ENCODE measurements around the gene TMEM255B.

The TMEM255B gene

DNA sequence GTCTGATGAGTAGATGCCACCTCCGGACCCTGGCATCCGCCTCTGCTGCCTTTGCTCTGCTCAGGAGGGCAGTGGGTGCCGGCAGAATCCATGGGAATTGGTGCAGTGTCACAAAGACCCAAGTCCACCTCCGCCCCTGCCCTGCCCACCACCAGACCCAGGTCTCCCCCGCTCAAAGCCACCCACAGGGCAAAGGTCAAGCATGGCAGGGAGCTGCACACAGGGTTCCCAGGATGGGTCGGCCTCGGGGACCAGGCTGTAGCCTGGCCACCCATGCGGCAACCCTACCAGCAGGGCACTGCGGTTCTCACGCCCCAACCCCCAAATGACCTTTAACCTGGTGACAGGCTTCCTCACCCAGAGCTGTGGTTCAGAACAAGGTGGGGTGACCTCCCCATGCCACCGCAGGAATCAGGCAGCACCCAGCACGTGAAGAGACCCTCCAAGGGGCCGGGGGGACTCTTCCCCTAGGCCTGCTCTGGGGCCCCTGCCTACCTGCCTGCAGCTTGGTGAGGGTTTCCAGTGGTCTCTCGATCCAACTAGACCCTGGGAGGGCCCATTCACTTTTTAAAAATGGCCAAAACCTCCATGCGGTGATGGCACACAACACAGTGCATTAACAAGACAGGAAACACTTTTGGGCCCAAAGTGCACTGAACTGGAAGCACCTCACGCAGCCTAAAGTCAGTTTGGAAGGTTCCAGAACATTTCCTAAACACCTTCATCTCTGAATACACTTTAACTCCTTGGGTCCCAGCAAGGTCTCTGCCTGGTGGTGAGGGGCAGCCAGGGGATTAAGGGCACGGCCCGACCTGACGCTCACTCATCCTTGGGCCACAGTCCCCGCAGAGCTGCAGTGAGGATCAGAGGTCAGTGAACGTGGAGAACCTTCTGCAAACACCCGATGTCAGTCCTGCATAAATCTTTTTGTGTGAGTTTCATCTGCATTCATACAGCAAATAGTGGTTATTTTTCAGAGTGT lies 93.8 kb downstream of the TMEM255B start:
- Mint-ChIP-seq H3K4me3 (no peak overlapping the region), H3K27ac (no peak overlapping the region), H3K4me1 (peaks cover 21% of the 10 kb centered on the region), H3K27me3 (peaks cover 58% of the 10 kb centered on the region), H3K36me3 (no peaks in the 10 kb centered on the region), H3K9me3 (no peaks in the 10 kb centered on the region)
- CTCF ChIA-PET = no interaction called here
- no peak for DNase-seq

DNA sequence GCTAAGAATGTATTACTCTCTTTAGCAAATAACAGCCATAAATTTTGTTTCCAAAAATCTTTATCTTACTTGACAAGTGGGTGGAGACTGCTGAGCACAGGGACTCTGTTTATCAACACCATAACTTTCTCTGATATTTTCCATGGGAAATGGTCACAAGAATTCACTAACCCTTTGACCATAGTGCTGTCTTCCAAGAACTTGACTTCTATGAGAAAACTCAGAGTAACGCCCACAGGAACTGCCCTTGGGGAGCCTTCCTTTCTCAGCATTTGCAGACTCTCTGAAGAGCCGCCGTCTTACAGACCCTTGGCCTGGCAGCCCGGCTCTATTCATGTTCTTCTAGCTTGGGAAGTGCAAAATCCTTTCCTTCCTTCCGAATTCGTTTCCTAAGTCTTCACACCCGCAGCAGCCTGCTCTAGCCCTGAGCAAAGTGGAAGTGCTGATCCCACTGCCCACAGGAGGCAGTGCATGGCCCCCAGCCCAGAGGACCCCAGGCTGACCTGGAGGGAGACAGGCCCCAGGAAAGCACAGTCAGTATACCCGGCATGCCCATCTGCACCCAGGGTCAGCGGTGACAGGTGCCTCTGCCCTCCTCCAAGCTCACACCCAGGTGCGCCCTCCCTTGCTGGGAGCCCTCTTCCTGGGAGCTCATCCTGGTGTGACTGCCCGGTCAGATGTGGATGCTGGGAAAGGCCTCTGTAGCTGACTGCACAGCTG lies 94.7 kb downstream of the TMEM255B start:
- Mint-ChIP-seq H3K27me3 (peaks cover 58% of the 10 kb centered on the region), H3K4me3 (no peak overlapping the region), H3K27ac (no peak overlapping the region), H3K36me3 (no peaks in the 10 kb centered on the region), H3K9me3 (peaks cover 5% of the 10 kb centered on the region), H3K4me1 (peaks cover 21% of the 10 kb centered on the region)
- CTCF ChIA-PET = no interaction called here
- DNase-seq = peak; percentile 19

DNA sequence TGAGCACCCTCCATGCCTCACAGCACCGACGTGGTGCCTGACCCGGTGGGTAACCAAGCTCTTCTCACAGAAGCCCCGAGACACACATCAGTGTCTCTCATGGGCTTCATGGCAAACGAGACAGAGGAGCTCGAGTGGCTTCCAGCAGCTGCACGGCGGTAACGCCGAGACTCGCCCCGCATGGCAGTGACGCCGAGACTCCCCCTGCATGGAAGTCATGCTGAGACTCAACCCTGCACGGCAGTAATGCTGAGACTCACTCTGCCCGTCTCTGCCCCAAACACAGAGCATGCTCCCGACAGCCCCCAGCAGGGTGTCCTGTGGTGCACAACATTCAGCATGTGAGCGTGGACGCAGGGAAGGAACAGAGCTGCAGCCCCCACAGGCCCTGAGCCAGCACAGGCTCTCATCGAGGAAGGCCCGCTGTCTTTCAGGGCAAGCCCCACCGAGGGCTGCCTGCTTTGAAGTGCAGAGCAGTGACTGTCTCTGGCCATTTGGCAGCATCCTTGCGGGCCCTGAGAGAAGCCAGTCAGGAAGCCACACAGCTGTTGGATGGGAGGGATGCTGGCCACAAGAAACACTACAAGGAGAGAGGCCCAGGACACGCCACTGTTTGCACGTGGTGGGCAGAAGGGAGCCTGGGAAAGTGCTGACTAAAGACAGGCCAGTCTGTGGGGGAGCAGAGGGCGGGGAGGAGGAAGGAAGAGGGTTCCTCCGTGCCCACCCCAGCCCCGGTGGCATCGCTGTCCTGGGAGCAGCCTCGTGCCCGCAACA lies 95.4 kb downstream of the TMEM255B start:
- H3K27ac Mint-ChIP-seq = no peak overlapping the region
- peaks cover 21% of the 10 kb centered on the region for H3K4me1 Mint-ChIP-seq
- peak; percentile 33 for DNase-seq
- peaks cover 51% of the 10 kb centered on the region for H3K27me3 Mint-ChIP-seq
- peaks cover 12% of the 10 kb centered on the region for H3K9me3 Mint-ChIP-seq
- no peaks in the 10 kb centered on the region for H3K36me3 Mint-ChIP-seq
- no peak overlapping the region for H3K4me3 Mint-ChIP-seq
- CTCF ChIA-PET = no interaction called here

- Mint-ChIP-seq H3K4me1 (peaks cover 21% of the 10 kb centered on the region), H3K36me3 (no peaks in the 10 kb centered on the region), H3K27me3 (peaks cover 52% of the 10 kb centered on the region), H3K27ac (no peak overlapping the region), H3K9me3 (peaks cover 14% of the 10 kb centered on the region), H3K4me3 (no peak overlapping the region)
- peak; percentile 18 for DNase-seq
- CTCF ChIA-PET = no interaction called here
These were observed 96.2 kb downstream of the TMEM255B start for GRCh38 chr13:113855012-113855921.

DNA sequence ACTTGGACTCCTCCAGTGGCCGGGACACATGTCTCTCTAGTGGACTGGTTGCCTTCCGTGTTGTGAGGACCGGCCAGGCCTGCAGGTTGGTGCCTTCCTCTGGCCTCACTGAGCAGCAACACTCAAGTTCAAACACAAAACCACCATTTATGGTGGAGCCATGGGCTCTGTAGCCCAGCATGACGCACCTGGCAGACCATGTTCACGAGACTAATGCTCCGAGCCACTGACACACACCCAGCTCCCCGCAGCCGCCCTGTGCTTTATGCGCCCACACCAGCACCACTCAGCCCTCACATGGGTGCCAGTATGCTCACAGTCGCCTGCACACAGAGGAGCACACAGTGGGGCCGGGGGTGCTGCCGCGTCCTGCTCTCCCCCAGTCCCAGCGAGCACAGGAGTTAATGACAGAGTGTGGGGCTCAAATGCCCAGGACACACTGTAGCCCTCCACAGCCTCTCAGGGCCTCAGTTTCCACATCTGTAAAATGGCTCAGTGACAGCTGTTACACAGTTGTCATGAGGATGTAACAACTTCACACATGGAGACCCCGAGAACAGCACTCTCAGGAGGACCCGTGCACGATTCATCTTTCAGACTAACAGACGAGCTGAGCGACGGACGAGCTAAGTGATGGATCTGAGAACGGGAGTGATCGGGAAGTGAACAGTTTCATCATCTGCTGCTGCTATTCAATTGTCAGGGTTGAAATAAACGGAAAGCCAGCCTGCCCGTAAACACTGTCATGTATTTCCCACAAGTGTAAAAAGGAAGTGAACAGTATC lies 97.1 kb downstream of the TMEM255B start:
- no peak overlapping the region for H3K27ac Mint-ChIP-seq
- CTCF ChIA-PET = no interaction called here
- no peak for DNase-seq
- peaks cover 61% of the 10 kb centered on the region for H3K27me3 Mint-ChIP-seq
- H3K36me3 Mint-ChIP-seq = no peaks in the 10 kb centered on the region
- peaks cover 14% of the 10 kb centered on the region for H3K9me3 Mint-ChIP-seq
- H3K4me1 Mint-ChIP-seq = peaks cover 21% of the 10 kb centered on the region
- no peak overlapping the region for H3K4me3 Mint-ChIP-seq

GRCh38 chr13:113856716-113857065 lies 97.7 kb downstream of the TMEM255B start:
- Mint-ChIP-seq H3K4me3 (no peak overlapping the region), H3K36me3 (no peaks in the 10 kb centered on the region), H3K4me1 (peaks cover 24% of the 10 kb centered on the region), H3K27ac (no peak overlapping the region), H3K27me3 (peaks cover 66% of the 10 kb centered on the region), H3K9me3 (peaks cover 14% of the 10 kb centered on the region)
- no peak for DNase-seq
- CTCF ChIA-PET = no interaction called here

- peaks cover 14% of the 10 kb centered on the region for H3K9me3 Mint-ChIP-seq
- peaks cover 73% of the 10 kb centered on the region for H3K27me3 Mint-ChIP-seq
- peaks cover 3% of the 10 kb centered on the region for H3K36me3 Mint-ChIP-seq
- H3K4me3 Mint-ChIP-seq = no peak overlapping the region
- H3K4me1 Mint-ChIP-seq = peaks cover 30% of the 10 kb centered on the region
- CTCF ChIA-PET = no interaction called here
- DNase-seq = no peak
- no peak overlapping the region for H3K27ac Mint-ChIP-seq
These were observed 98.6 kb downstream of the TMEM255B start for GRCh38 chr13:113857531-113858195.

DNA sequence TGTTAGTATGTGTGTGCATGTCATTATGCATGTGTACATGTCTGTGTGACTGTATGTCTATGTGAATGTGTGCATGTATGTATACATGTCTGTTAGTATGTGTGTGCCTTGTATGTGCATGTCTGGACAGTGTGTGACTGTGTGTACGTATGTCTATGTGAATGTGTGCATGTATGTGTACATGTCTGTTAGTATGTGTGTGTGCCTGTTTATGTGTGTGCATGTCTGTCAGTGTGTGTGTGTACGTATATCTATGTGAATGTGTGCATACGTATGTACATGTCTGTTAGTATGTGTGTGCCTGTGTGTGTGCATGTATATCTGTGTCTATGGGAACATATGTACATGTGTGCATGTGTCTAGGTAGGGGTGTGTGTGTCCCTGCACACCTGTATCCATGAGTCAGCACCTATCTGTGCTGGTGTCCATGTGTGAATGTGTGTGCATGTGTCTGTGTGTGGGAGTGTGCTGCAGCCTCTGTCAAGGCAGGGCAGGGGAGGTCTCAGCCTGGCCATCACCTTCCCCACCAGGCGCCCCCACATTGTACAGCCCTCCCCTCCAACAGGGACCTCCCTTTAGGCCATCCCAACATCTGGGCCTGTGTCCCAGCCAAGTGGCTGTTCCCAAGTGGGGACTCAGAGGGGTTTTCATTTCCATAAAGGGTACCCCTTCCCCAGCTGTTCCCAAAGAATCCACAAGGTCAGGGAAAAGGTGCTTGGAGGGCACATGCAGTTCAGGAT lies 100.5 kb downstream of the TMEM255B start:
- Mint-ChIP-seq H3K9me3 (peaks cover 14% of the 10 kb centered on the region), H3K36me3 (peaks cover 3% of the 10 kb centered on the region), H3K27ac (no peak overlapping the region), H3K4me1 (peaks cover 24% of the 10 kb centered on the region), H3K4me3 (no peak overlapping the region), H3K27me3 (peaks cover 71% of the 10 kb centered on the region)
- CTCF ChIA-PET = no interaction called here
- no peak for DNase-seq

DNA sequence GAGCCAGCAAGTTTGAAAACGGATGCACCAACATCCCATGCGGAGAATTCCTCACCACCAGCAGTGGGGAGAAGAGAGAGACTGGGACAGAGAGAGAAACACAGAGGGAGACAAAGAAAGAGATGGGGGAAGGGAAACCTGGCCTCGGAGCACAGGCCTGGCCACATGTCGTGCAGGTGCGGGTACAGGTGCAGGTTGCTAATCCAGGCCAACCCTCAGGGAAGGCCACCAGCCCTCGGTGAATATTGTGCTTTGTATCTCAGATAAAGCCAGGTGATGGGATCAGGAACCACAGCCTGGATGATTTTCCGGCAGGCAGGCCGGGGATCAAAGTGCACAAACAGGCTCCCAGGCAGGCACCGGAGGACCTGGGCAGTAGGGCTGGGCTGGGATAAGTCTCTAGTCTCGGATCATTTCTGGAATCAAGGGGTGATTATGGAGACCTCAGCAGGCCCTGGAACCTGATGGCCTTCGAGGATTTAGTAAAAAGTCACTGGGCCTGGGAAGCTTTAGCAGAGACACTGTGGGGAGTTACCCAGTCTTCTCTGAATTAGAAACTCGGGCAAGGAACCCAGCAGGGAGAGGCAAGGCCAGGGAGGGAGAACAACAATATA lies 101.1 kb downstream of the TMEM255B start:
- Mint-ChIP-seq H3K27ac (no peak overlapping the region), H3K4me1 (peaks cover 20% of the 10 kb centered on the region), H3K4me3 (no peak overlapping the region), H3K36me3 (peaks cover 3% of the 10 kb centered on the region), H3K9me3 (peaks cover 14% of the 10 kb centered on the region), H3K27me3 (peaks cover 71% of the 10 kb centered on the region)
- DNase-seq = no peak
- CTCF ChIA-PET = no interaction called here

DNA sequence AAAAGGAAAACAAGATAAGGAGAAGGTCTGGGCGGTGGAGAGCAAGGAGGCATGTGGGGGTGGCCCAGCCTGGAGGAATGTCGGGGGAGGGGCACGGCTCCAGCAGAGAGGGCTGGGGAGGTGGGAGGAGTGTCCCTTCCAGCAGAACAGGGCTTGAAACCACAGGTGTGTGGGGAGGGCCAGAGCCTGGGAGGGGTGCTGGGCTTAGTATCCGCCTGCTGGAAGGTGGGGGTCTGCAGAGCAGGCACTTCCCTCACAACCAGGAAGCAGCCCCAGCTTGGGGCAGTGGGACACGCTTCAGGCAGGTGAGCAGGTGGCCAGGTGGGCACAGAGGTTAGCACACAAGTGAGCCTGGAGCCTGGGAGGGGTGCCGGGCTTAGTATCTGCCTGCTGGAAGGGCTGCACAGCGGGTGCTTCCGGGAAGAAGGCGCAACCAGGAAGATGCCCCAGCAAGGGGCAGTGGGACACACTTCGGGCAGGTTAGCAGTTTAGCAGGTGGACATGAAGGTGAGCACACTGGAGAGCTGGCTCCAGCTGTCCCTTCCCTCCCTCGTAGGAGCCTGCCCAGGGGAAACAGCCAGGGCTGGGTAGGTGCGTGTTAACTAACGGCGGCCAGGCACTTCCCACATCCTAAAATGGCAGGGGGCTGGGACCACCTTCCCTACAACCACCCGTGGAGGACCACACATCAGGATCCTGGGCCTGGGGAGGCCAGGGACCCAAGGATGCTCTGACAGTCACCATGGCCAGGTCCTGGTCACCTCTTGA lies 101.8 kb downstream of the TMEM255B start:
- no peak overlapping the region for H3K27ac Mint-ChIP-seq
- CTCF ChIA-PET = no interaction called here
- peaks cover 71% of the 10 kb centered on the region for H3K27me3 Mint-ChIP-seq
- DNase-seq = no peak
- H3K4me3 Mint-ChIP-seq = no peak overlapping the region
- H3K36me3 Mint-ChIP-seq = peaks cover 3% of the 10 kb centered on the region
- peaks cover 20% of the 10 kb centered on the region for H3K4me1 Mint-ChIP-seq
- H3K9me3 Mint-ChIP-seq = peaks cover 14% of the 10 kb centered on the region

DNA sequence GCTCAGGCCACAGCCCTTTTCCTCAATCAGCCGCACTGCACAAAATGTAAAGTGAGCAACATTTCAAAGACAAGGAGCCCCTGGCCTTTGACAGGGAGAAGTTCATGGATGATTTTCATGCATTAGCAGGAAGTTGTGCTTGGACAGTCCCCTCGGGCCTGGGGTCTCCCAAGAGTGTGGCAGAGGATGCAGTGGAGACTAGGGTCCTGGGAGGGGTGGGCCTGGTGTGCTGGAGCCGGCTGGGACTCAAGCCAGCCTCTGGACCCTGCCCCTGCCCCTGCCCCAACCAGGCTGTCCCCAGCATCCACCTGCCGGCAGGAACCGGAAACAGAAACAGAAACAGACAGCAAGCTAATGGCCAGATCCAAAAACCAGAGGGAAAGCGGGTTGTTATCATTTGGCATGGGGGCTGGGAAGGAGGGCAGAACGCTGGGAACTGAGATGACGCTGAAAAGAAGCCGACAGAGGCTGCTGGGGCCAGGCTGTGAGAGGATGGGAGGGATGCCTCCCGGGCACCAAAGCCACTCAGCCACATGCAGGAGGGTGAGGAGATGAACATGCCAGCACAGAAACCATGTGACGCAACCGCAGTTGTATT lies 102.5 kb downstream of the TMEM255B start:
- Mint-ChIP-seq H3K27ac (no peak overlapping the region), H3K36me3 (peaks cover 3% of the 10 kb centered on the region), H3K4me3 (no peak overlapping the region), H3K9me3 (peaks cover 14% of the 10 kb centered on the region), H3K4me1 (peaks cover 20% of the 10 kb centered on the region), H3K27me3 (peaks cover 71% of the 10 kb centered on the region)
- CTCF ChIA-PET = no interaction called here
- DNase-seq = no peak

Data from activated naive CD4-positive, alpha-beta T cell treated with anti-CD3 and anti-CD28 coated beads, Interleukin-2, amount 10 ng/mL, durations not matched to agents 7 days and 5 days (primary cell).